ENCODE results near the gene CCSER1.

Gene CCSER1

DNA sequence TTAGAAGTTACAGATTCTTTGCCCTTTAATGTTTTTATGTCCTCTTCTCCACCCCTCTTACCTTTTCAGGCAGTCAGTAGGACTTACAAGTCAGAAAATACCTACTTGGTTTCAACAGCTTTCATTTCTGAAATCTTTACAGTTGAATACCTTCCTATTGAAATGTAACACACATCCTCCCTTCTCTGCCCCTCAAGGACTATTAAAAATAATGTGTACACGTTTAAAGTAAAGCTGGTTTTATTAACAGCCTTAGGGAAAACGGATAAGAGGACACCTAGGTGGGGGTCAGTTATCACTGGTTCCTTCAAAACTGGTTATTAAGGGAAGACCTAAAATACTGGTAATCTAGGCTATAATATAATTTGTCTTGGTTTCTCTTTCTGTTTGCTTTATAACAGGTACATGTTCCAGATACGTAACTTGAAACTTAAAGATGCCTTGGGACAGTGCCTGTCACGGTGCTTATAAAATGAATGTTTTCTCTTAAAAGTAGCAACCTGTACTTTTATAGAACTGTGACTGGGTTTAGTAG, 1.8 kb downstream of the CCSER1 start:
- DNase-seq: no peak

DNA sequence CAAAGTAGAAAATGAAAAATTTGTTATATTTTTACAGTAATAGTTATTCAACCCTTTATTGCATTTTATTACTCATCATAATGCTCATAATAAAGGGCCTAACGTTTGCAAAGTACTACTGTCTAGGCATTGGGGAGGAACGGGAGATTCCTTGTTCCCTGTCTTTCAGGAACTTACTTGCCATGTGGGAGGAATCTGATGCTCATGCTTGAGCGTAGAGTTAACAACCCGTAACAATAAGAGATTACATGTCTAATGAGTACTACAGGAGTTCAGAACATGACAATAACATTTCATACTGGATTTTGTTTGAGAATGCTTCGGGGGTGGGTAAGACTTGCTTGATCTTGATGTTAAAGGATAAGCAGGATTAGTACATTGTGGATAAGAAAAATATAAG, 2.9 kb downstream of the CCSER1 start:
- no peak for DNase-seq

DNA sequence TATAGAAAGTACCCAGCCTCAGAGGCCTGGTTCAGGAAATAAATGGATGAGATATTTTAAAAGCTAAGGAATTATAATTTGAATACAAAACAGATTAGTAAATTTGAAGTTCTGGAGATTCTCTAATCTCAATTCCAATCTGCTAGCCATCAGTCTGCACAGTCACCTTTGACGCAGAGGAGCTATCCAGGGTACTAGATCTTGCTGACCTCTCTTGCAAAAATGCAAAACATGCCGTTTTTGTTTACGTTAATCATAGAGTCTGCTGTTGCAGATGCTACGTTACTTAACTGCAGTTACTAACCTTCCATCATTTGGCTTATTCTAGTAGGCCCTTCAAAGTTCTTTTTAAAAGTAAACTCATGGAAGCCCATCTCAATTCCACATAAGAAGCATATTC, 10.4 kb downstream of the CCSER1 start:
- DNase-seq: no peak

DNA sequence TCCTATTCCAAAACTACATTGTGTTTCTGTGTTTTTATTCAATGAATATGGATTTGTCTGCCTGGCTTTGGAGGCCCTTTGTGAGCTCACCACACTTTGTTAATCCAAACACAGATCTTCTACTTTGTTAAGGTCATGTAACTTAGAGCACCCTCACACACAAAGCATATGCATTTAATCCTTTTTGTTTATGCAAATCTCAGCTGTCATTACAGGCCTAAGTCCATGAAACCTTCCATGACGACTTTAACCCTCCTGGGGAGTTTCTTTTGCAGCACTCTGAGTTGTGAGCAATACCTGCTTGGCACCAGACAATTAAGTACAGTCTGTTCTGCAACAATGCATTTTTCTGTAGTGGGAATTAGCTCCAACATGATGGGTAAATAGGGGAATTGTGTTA, 14.9 kb downstream of the CCSER1 start:
- DNase-seq: no peak

DNA sequence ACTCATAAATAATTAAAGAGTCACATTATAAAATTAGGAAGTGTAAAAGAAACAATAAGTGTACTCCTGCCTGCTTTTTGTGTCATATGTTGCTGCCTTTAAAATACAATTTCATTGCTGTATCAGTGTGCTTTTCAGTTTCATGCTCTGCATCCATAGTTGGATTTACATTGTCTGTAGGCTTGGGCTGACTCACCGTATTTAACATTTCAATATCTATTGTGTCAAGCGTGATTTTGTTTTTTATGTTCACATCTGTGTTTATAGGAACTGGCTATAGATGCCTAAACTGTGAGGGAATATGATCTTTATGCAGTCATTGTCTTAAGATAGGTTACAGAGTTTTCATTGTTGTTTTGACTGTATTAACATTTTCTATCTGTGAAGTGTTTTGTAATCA, 18.1 kb downstream of the CCSER1 start:
- DNase-seq: no peak

DNA sequence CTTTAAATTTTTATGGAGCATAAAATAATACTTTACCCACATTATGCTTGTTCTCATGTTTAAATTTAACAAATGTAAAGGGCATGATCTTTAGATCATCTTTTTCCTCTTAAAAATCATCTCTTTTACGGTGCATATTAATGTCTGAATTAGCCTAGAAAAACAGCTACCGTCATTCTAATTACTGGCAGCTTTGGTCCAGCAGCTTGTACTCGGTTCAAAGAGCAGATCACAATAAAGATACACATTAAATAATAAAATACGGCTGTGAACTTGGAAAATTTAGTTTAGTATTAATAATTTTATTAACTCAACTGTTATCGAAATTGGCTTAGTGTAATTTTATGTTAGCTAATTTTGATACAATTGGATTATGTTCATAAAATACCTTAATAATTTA, 19.1 kb downstream of the CCSER1 start:
- DNase-seq: no peak

DNA sequence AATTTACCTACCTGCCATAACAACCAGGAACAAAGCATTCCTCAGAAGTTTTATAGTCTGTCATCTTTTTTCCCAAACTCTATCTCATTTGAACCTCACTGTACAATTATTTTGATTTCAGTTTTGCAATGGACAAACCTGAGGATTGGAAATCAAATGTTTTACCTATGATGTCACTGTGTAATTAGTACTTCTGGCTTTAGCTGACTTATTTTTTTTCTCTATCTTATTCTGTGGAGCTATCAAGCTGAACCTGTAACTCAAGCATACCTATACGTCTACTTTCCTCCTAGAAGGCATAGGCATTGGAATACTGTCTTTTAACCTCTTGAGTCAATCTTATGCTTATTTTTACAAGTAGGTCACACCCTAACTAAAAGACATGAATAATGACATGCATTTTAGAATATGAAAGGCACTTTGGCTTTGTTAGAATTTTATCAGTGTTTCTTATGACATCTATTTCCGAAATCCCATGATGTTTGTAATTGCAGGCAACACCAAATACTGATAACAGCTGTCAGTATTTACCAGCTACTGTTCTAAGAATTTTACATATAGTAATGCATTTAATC, 21.5 kb downstream of the CCSER1 start:
- no peak for DNase-seq

DNA sequence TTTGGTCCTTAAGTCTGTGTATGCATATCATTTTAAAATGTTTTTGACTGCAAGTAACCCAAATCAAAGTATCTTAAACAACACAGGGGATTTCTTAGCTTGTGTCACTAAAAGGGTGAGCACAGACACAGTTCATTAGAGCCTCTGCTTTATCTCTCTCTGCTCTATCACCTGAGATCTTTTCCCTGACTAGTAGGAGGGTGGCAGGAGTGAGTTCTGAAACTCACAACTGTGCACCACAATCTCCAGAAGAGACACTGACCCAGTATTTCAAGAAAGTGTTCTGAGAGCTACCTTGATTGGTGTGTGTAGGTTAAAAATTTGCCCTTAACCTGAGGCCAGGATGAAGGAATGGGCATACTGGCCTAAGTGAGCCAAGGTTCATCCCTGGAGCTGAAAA, 24.8 kb downstream of the CCSER1 start:
- DNase-seq: no peak

DNA sequence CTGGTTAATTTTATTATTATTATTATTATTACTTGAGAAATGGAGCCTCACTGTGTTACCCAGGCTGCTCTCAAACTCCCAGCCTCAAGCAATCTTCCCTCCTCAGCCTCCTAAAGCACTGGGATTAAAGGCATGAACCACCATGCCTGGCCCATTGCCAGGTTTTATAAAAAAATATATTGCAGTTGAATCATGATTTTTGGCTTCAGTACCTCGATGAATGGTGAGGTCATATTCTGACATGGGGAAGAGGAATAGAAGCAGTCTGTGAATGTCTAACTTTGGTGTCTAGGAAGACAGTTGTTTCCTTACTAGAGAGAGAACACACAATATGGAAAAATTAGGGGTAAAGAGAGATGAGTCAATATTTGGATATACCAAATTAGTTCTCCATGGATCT, 32.0 kb downstream of the CCSER1 start:
- no peak for DNase-seq

DNA sequence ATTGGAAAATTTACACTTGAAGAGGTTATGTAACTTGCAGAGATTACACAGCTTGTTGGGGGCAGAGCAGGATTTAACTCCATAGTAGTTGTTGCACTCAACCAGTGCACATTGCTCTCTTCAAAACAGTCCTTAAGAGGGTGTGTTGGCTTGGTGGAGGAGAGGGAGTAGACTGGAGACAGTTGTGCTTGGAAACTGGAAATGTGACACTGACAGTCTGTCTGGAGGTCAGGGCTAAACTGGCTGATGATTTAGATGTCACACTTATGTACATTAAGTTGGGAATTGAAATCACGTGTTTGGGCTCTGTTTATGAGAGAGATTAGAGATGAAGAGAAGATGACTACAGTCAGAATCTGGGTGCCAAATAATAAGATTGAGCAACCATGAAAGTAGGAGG, 32.9 kb downstream of the CCSER1 start:
- DNase-seq: no peak

DNA sequence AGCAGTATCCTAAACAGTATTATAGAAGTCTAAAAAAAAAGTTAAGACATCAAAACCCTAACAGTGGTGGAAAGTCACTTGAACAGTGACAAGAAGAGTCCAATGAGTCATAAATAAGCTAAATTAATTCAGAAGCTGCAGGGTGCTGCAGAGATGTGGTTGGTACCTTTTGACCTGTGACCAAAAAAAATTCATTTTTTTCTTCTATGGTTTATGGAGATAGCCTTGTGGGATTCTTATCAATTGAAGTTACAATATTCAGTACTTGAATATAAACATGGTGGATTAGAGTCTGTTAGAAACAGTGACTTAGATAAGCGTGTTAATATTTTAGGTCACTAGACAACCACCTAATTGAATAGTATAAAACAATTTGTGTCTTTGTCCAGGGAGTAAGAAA, 35.4 kb downstream of the CCSER1 start:
- DNase-seq: no peak

DNA sequence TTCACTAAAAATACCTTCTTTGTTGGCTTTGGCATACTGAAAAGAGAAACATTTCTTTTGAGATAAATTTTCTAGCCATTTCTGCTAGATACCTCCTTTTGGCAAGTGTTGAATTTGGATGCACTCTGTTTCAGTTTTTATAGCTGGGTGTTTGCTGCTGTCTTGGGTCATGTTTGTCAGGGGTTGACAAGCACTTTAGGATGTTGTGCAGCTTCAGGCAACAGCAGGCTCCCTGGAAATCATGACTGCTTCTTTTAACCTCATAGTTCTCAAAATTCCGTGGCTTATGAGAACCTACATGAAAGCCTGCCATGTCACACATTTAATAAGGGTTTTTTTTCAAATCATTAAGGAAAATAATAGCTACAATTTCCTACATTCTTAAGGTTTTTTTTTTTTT, 36.7 kb downstream of the CCSER1 start:
- DNase-seq: no peak

DNA sequence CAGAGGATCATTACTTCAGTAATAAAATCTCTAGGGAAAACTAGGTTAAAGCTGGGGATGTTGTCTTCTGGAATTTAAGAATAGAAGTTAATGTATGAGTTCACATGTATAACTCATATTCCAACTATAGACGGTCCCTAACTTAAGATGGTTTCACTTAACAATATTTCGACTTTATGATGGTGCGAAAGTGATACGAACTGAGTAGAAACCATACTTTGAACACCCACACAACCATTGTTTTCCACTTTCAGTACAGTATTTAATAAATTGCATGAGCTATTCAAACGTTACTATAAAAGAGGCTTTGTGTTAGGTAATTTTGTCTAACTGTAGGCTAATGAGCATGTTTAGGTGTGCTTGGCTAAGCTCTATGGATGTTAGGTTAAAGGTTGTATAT, 38.7 kb downstream of the CCSER1 start:
- DNase-seq: no peak

DNA sequence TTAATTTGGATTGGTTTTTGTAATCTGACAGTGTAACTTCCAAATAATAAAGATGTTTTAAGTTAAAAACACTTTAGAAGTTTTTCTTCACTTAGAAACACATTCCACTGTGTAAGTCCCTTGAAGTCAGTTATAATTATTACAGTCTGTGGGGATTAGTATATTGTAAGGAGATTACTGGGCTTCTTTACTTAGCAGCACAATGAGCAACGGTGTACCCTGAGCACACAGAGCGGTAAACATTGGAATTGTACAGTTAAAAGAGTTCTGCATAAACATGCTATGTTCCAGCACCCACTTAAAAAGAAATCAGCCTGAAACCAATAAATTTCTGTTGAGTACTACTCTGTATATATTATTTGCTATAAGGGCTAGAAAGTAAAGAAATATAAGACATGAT, 44.3 kb downstream of the CCSER1 start:
- DNase-seq: no peak

DNA sequence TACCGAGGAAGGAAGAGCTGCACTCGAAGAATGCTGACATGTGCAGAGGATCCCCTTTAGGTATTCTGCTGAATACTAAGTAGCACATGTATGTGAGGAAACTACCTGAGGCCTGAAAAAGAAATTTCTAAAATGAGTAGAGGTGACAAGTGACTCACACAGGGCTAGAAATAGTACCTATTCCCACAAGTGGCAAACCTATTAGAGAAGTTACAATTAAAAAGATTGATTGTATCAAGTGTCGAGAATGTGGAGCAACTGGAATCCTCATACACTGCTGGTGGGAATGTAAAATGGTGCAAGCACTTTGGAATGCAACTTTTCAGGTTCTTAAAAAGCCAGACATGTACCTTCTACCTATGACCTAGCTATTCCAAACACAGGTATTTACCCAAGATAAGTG, 47.4 kb downstream of the CCSER1 start:
- DNase-seq: no peak

DNA sequence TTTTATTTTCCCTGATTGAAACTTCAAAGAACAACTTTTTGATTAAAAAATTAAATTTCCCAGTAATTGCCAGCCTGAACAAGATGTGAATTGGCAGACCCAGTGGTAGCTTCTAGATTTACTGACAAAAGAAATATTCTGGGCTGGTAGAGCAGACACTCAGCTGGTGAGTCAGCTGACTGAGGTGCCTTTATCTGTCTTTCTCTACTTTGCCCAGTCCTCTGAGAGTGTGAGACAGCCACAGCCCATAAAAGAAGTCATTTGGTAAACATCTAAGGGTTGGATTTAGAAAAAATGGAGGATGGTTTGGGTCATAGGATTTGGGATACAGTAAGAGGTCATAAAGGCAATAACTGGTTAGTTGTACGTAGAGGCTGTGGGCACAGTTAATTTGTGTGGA, 54.5 kb downstream of the CCSER1 start:
- no peak for DNase-seq

DNA sequence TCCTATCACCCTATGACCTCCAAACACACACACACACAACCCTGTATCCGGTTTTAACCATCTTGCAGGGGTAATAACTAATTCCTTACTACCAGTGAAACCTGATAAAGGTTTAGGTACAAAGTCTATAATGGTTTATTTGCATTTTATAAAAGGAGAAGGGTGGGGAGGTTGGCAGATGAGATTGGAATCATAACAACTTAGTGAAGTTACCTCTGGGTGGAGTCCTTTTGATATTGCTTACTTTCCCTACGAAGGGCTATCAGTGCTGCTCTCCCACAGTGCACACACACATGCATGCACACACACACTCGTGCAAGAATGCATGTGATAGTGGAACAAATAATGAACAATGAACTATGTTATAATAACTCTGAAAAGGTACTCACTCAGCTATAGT, 56.1 kb downstream of the CCSER1 start:
- DNase-seq: no peak

DNA sequence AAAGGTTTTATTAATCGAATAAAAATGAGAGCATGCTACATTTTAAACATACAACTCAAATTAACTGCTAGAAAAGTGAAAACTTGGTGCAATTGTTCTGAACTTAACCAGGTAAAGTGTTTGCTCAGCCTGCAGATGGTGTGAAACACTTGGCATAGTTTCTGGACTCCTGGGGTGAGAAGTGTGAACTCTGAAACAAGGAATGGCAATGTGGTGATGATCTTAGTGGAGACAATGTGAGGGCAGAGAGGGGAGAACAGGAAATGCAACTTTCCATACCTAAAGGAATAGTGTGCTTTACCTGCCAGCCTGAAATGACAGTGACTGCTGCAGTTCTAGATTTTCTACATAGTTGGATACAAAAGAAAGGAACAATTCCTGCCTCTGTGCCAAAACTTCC, 57.4 kb downstream of the CCSER1 start:
- DNase-seq: no peak

DNA sequence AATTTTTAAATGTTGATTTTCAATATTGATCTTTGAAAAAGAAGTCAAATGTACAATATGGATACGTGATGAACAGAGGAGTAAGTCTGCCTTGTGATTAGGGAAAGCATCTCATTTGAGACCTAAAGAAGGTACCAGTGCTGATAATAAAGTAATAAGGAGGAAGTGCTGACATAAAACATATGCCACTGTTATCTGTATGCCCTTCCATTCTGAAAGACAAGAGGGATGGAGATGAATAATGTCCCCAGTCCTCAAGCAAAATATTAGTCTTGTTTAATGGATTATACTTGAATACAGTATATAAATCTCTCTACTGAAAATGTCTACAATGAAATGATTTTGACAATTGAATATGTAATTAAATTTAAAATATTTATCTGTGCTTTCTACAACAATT, 58.2 kb downstream of the CCSER1 start:
- no peak for DNase-seq

DNA sequence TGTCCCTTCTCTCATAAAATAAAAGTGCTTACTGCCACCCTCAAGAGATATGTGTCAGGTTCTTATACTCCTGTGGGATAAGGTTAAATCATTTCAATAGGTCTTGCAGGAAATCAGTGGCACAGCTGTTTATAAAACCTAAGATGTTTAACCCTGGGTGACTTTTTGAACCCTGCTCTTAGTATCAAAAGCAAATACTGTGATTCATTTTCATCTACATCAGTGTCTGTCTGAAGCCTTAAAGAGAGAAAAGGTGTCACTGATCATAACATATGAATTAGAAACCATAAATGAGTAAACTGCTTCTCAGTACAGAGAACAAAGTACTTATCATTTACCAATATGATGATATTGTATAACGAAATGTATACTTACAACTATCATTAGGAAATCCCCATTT, 59.0 kb downstream of the CCSER1 start:
- no peak for DNase-seq

DNA sequence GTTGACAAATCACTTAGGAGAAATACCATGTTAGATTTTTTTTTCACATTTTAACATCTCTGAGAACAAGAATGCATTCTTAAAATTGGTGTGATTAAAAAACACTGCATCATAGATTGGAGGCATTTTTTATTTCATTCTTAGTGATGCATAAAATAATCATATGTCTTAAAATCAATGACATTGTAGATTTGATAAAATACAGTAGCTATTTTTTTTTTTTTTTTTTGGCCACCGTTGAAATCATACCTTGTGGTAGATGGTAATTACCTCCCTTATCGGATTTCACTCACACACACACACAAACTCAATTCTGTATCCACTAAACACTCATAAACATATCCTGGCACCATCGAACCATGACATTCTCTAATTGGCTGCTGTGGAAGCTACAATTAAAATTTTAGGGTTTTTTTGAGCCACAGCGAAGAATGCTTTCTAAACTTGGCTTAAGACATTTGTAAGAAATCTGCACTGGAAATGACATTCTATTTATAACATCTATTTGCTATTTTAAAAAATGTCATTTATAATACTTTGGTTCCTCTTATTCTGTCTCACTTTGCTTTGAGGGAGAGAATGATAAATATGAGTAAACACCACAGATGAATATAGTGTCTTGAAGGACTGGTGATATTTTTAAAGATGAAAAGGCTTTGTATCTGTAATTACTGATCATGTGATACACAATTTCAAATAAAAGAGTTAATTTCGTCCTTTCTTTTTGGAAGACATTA, 60.1 kb downstream of the CCSER1 start:
- no peak for DNase-seq

DNA sequence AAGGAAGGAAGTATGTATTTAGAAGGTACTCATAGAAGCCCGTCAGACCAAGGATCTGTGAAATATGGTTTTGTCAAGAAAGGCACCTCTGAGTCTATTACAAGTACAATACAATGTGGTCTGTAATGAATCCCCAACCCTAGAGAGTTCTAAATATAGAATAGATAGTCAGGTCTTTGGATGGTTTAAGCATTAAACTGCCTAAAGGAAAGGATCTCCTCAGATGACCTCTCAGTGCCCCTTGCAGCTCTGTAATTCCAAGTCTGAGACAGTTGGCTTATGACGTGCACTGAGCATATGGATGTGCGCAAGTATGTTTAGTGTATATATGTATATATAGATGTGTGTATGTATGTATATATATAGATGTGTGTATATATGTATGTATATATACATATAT, 62.0 kb downstream of the CCSER1 start:
- no peak for DNase-seq

DNA sequence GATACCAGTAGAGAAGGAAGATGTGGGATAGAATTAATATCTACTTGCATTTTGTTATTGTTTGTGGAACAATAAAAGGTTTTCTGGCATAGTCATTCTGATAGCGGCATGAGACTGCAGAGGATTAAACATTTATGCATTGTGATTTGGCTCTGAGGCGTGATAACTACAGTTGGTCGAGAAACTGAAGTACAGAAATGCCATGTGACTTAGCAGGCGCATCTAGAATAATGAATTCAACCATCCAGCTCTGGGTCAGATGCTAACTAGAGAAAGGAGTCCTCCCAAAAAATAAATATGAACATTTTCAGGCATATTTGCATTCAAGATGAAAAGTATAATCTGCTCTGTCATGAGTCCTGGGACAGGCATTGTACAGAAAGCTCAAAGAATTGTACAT, 62.8 kb downstream of the CCSER1 start:
- no peak for DNase-seq

DNA sequence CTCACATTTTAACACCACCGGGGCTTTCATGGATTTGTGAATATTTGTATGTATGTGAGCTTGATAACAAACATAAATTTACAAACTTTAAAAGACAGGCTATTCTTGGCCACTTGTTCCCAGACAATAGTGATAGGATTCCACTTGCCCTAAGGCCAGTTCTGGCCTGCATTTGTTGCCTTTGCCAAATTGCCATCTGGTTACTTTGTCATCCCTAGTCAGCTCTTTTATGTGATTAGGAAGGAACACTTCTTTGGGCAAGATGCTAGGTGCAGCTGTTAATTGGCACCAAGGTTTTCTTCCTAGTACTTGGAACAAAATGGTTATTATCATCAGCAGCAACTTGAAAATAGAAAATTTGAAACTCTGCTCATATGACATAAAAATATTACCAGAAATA, 63.3 kb downstream of the CCSER1 start:
- DNase-seq: no peak

All from stimulated activated CD4-positive, alpha-beta T cell treated with anti-CD3 and anti-CD28 coated beads, Interleukin-1b, Interleukin-23, amount 100 ng/mL, for 48 hours (primary cell).